Measurements from ENCODE around the gene GOLPH3L. TPM values are rescaled to one million over a fixed set of nuclear protein-coding genes. Genes with fewer than 3 reads are reported as not detected.

The GOLPH3L gene
- total RNA-seq, 1 donor from 2014 or later: 30.9 TPM

GRCh38 chr1:150696162-150696561 lies 792 bp downstream of the GOLPH3L start:
- TF ChIP-seq CTCF (conservative IDR thresholded peaks at IDR 0.05): no peak
- H3K4me3 Mint-ChIP-seq: peak overlapping the region; percentile 99
- DNase-seq (ENCODE audit: extremely low spot score, unreplicated experiment): no peak
- H3K4me1 Mint-ChIP-seq (ENCODE audit: unreplicated experiment): peaks cover 15% of the 10 kb centered on the region
- peak overlapping the region; percentile 75 for H3K27ac Mint-ChIP-seq
- H3K27me3 Mint-ChIP-seq: peaks cover 5% of the 10 kb centered on the region
- H3K9me3 Mint-ChIP-seq: no peaks in the 10 kb centered on the region
- peaks cover 15% of the 10 kb centered on the region for H3K36me3 Mint-ChIP-seq

- no peak for DNase-seq (ENCODE audit: extremely low spot score, unreplicated experiment)
- Mint-ChIP-seq H3K36me3 (peaks cover 17% of the 10 kb centered on the region), H3K4me3 (peak overlapping the region; percentile 78), H3K9me3 (no peaks in the 10 kb centered on the region), H3K27me3 (peaks cover 3% of the 10 kb centered on the region), H3K27ac (no peak overlapping the region), H3K4me1 (ENCODE audit: unreplicated experiment) (peaks cover 15% of the 10 kb centered on the region)
- no peak for TF ChIP-seq CTCF (conservative IDR thresholded peaks at IDR 0.05)
Observed at GRCh38 chr1:150695561-150695960, 1.4 kb downstream of the GOLPH3L start.

GRCh38 chr1:150692720-150693119 lies 4.2 kb downstream of the GOLPH3L start:
- peaks cover 22% of the 10 kb centered on the region for H3K36me3 Mint-ChIP-seq
- peaks cover 13% of the 10 kb centered on the region for H3K4me1 Mint-ChIP-seq (ENCODE audit: unreplicated experiment)
- no peak overlapping the region for H3K27ac Mint-ChIP-seq

GRCh38 chr1:150688763-150689162 lies 8.2 kb downstream of the GOLPH3L start:
- no peaks in the 10 kb centered on the region for H3K27me3 Mint-ChIP-seq
- no peak for DNase-seq (ENCODE audit: extremely low spot score, unreplicated experiment)
- H3K4me3 Mint-ChIP-seq: no peak overlapping the region
- H3K9me3 Mint-ChIP-seq: no peaks in the 10 kb centered on the region
- H3K4me1 Mint-ChIP-seq (ENCODE audit: unreplicated experiment): no peaks in the 10 kb centered on the region
- no peak overlapping the region for H3K27ac Mint-ChIP-seq
- no peak for TF ChIP-seq CTCF (conservative IDR thresholded peaks at IDR 0.05)
- peaks cover 13% of the 10 kb centered on the region for H3K36me3 Mint-ChIP-seq

More at GRCh38 chr1:150692720-150693119, 4.2 kb downstream of the GOLPH3L start:
- no peaks in the 10 kb centered on the region for H3K27me3 Mint-ChIP-seq
- no peak for TF ChIP-seq CTCF (conservative IDR thresholded peaks at IDR 0.05)
- H3K9me3 Mint-ChIP-seq: no peaks in the 10 kb centered on the region
- DNase-seq (ENCODE audit: extremely low spot score, unreplicated experiment): no peak
- H3K4me3 Mint-ChIP-seq: no peak overlapping the region

GRCh38 chr1:150686275-150686674 lies 10.7 kb downstream of the GOLPH3L start:
- Mint-ChIP-seq H3K27me3 (no peaks in the 10 kb centered on the region), H3K27ac (no peak overlapping the region), H3K36me3 (peaks cover 13% of the 10 kb centered on the region), H3K4me1 (ENCODE audit: unreplicated experiment) (no peaks in the 10 kb centered on the region), H3K4me3 (no peak overlapping the region), H3K9me3 (no peaks in the 10 kb centered on the region)
- no peak for DNase-seq (ENCODE audit: extremely low spot score, unreplicated experiment)
- TF ChIP-seq CTCF (conservative IDR thresholded peaks at IDR 0.05): no peak

- DNase-seq (ENCODE audit: extremely low spot score, unreplicated experiment): no peak
- Mint-ChIP-seq H3K27ac (no peak overlapping the region), H3K4me3 (no peak overlapping the region), H3K27me3 (no peaks in the 10 kb centered on the region), H3K36me3 (peaks cover 13% of the 10 kb centered on the region), H3K4me1 (ENCODE audit: unreplicated experiment) (peaks cover 3% of the 10 kb centered on the region), H3K9me3 (no peaks in the 10 kb centered on the region)
- no peak for TF ChIP-seq CTCF (conservative IDR thresholded peaks at IDR 0.05)
Observed at GRCh38 chr1:150683914-150684313, 13.0 kb downstream of the GOLPH3L start.

Measured in type B pancreatic cell (in vitro differentiated cells).